Mucosa of gallbladder (tissue), 1 donor: ENCODE results near the gene CDHR5. TPM values are rescaled to one million over a fixed set of nuclear protein-coding genes. Genes with fewer than 3 reads are reported as not detected.

Experiments
- DNase-seq: peaks from one replicate; pipeline ENCODE4 v3.0.0-alpha.2; 2020; ENCODE audit warnings: low spot score
- total RNA-seq: library from RNA; stranded (reverse); gene quantifications from one replicate; pipeline ENCODE4 v1.2.1, GENCODE V29; 2021
- donor health status: DM: no; HTN: no; CAD: no.

CDHR5 gene
- total RNA-seq, 1 donor from 2014 or later = 89.6 TPM

- no peak for DNase-seq
Measured at GRCh38 chr11:623349-623869, 1.3 kb downstream of the CDHR5 start.

- DNase-seq = no peak
Measured at GRCh38 chr11:621838-622237, 2.9 kb downstream of the CDHR5 start.

GRCh38 chr11:620935-621814 lies 3.6 kb downstream of the CDHR5 start:
- no peak for DNase-seq

- no peak for DNase-seq
Measured at GRCh38 chr11:620201-620600, 4.6 kb downstream of the CDHR5 start.

- DNase-seq = no peak
Measured at GRCh38 chr11:619628-620050, 5.1 kb downstream of the CDHR5 start.

GRCh38 chr11:618856-619627 lies 5.7 kb downstream of the CDHR5 start:
- DNase-seq = no peak

- DNase-seq = no peak
Measured at GRCh38 chr11:617912-618682, 6.7 kb downstream of the CDHR5 start.

GRCh38 chr11:617199-617911 lies 7.4 kb downstream of the CDHR5 start:
- no peak for DNase-seq

- no peak for DNase-seq
Measured at GRCh38 chr11:616320-617198, 8.2 kb downstream of the CDHR5 start.

GRCh38 chr11:615504-616319 lies 9.0 kb downstream of the CDHR5 start, which contains the start of gene IRF7:
Gene IRF7 (minus strand): TSS chr11:615950. CDS start chr11:615364, 586 bp downstream.
- DNase-seq = peak; percentile 95

- DNase-seq = no peak
Measured at GRCh38 chr11:614623-615503, 9.9 kb downstream of the CDHR5 start.

GRCh38 chr11:614021-614622 lies 10.6 kb downstream of the CDHR5 start:
- DNase-seq = no peak

GRCh38 chr11:613369-613968 lies 11.3 kb downstream of the CDHR5 start:
- DNase-seq = peak; percentile 56

GRCh38 chr11:612961-613300 lies 11.8 kb downstream of the CDHR5 start:
- DNase-seq = no peak

GRCh38 chr11:612201-612960 lies 12.4 kb downstream of the CDHR5 start:
- peak; percentile 54 for DNase-seq
